GM19324 (cell line): ENCODE data around the gene POLR3GL.
"Not testable (repeated sequence)": the region's sequence is repeated elsewhere in the genome, so short reads cannot be mapped to it uniquely, and the experiment has no call there.

Experiments
- ATAC-seq: cut with Tn5 transposase; IDR thresholded peaks from one replicate; pipeline ENCODE4 v1.9.1; 2021; ENCODE audit warnings: mild to moderate bottlenecking, moderate library complexity; ENCODE audit not compliant: unreplicated experiment, low FRiP score

The POLR3GL gene

GRCh38 chr1:146013559-146013922 is 49.1 kb downstream of the POLR3GL start:
- no peak for ATAC-seq

- ATAC-seq = no peak
Measured at GRCh38 chr1:146016891-146017290, 52.4 kb downstream of the POLR3GL start.

- ATAC-seq = no peak
Measured at GRCh38 chr1:146019231-146020057, 55.0 kb downstream of the POLR3GL start.

- ATAC-seq = no peak
Measured at GRCh38 chr1:146020058-146021049, 55.9 kb downstream of the POLR3GL start.

GRCh38 chr1:146021050-146021445 is 56.6 kb downstream of the POLR3GL start:
- ATAC-seq = no peak

GRCh38 chr1:146021622-146022402 is 57.3 kb downstream of the POLR3GL start, which contains the start of gene HJV:
TSS of gene HJV (minus strand) at chr1:146021735. CDS start at chr1:146020231, 1,504 bp downstream.
- no peak for ATAC-seq

- ATAC-seq = no peak
Measured at GRCh38 chr1:146022403-146023127, 58.1 kb downstream of the POLR3GL start.

GRCh38 chr1:146025787-146026495 is 61.5 kb downstream of the POLR3GL start:
- not testable (repeated sequence) for ATAC-seq

GRCh38 chr1:146026650-146027049 is 62.2 kb downstream of the POLR3GL start:
- ATAC-seq = not testable (repeated sequence)
